GM21381 (cell line): ENCODE data around the gene SLC25A11.
"Not testable (repeated sequence)": the region's sequence is repeated elsewhere in the genome, so short reads cannot be mapped to it uniquely, and the experiment has no call there.

Experiments
- ATAC-seq: cut with Tn5 transposase; IDR thresholded peaks from one replicate; pipeline ENCODE4 v1.9.1; 2021; ENCODE audit warnings: mild to moderate bottlenecking, moderate library complexity; ENCODE audit not compliant: unreplicated experiment

The SLC25A11 gene

DNA sequence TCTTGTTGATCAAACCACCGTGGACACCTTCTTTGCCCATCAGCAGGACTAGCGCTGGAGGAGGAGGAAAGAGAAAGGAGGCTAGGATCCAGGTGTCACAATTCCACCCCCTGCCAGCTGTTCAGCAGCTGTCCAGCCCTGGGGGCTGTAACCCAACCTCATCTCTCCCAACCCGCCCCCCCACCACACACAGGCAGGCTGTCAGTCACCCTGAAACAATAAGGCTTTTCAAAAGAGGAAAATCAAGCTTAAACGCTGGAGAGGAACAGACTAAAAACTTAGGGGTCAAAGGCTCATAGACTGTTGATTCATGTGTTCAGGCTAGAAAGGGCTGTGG lies 6.1 kb upstream of the SLC25A11 start:
- no peak for ATAC-seq

DNA sequence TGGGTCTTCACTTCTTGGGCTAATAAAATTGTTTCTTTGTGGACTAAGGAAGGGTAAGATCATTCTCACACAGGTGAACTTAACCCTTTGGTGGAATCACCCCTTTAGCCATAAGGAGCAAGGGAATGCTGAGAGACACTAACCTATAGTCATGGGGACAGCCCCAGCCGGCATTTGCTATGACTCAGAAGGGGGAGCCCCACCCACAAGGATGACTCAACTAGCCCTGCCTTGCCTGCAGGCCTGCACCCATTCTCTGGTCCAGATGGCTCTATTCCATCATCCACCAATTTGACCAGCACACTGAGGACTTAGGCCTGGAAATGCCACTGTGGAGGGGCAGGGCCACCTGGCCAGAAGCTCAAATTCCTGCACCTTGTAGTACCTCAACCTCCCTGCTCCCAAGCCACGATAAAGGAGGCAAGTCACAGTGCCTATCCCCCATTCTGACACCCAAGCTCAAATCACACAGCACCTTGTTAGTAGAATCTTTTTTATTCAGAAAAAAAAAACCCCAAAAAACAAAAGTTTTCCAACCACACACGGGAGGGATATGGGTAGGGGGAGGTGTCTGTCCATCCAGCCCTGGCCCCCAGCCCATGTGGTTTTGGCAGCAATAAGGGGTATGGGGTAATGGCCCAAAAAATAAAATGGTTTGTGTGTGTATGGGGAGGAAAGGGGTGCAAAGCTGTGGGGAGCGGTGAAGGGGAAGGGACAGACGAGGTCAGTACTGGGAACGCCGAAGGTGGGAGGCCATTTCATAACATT lies 5.5 kb upstream of the SLC25A11 start:
- ATAC-seq, result no peak

DNA sequence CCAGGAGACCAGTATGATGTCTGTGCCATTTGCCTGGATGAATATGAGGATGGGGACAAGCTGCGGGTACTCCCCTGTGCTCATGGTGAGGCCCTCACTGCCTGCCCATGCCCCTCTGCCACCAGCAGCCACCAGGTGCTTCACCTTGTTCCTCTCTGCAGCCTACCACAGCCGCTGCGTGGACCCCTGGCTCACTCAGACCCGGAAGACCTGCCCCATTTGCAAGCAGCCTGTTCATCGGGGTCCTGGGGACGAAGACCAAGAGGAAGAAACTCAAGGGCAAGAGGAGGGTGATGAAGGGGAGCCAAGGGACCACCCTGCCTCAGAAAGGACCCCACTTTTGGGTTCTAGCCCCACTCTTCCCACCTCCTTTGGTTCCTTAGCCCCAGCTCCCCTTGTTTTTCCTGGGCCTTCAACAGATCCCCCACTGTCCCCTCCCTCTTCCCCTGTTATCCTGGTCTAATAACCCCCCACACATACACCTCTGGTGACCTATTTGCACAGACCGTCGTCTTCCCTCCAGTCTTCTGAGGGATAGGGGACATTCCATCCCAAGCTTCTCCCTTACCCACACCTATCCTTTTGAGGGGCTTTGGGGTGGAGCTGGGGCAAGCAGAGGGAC lies 4.8 kb upstream of the SLC25A11 start:
- ATAC-seq, result no peak

- no peak for ATAC-seq
Measured at GRCh38 chr17:4944163-4944553, 4.3 kb upstream of the SLC25A11 start.

- ATAC-seq, result no peak
Measured at GRCh38 chr17:4942760-4943508, 3.1 kb upstream of the SLC25A11 start.

GRCh38 chr17:4941319-4941610 lies 1.4 kb upstream of the SLC25A11 start:
- ATAC-seq, result no peak

- ATAC-seq, result no peak
Measured at GRCh38 chr17:4940555-4941318, 891 bp upstream of the SLC25A11 start.

GRCh38 chr17:4939546-4939795 lies 375 bp downstream of the SLC25A11 start:
- ATAC-seq, result peak; percentile 8

DNA sequence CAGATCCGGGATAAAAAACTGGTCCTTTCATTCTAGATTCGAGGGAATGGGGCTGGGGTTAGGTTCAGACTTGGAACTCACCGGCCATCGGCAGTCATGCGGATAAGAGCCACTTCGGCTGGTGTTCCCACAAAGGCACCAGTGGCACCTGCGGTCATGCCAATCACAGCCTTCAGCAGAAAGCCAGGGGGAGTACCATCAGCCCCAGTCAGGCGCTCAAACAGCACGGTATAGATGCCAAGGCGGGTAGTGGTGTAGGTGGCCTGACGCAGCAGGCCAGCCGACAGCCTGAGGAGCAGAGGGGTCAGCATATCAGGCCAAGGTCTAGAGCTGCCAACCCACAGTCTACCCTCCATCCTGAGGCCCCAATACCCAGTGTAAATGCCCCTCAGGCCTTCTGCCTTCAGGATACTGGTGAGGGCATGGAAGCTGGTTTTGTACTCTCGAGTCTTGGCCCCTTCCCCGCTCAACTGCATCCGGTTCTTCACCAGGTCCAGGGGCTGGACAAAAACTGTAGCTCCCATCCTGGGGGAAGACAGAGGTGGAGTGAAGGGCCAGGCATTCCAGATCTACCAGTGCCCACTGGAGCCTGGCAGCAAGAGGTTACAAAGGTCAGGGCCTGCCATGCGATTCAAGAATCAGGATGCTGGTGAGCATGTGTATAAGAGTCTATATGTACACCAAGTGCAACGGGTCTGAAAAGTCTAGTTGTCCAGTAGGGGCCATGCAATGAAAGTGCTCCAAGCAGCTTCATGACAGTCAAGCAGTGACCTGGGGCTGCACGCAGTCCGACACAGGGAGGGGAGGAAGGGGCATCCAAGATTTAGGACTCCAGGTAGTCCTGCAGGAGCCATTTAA lies 929 bp downstream of the SLC25A11 start:
- ATAC-seq, result no peak

DNA sequence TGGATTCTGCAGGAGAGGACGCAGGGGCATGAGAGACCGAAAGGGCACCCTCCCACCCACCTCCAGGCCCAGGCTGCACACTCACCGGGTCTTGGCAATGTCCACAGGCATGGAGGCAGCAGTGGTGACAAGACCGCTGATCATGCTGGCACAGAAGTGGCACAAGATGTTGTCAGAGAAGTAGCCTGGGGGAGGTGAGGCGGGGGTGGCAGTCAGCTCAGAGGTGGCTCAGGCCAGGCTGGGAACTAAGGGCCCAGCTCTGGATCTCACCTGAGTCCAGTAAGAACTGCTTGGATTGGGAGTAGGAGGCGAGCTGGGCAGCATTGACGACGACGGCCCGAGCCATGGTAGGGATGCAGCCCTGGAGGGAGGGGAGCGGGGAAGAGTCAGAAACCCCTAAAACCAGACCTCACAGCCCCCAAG lies 1.8 kb downstream of the SLC25A11 start:
- no peak for ATAC-seq

GRCh38 chr17:4937553-4937952 lies 2.3 kb downstream of the SLC25A11 start:
- ATAC-seq, result no peak

DNA sequence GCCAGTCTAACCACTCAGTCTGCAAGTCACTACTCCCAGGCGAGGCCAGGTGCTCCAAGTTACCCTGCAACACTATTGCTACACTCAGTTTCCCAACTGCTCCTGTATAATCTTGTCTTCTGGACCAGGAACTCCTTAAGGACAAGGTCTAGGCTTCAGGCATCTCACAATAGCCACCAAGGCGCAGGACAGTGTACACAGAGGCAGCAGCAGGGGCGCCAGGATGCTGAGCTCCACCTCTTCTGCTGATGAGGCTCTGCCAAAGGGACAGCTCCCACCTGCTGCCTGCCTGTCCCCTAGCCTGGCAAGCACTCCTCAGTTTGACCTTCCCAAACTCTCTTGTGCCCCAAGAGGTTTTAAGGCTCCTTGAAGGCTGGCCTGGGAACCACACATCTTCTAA lies 3.4 kb downstream of the SLC25A11 start:
- no peak for ATAC-seq

DNA sequence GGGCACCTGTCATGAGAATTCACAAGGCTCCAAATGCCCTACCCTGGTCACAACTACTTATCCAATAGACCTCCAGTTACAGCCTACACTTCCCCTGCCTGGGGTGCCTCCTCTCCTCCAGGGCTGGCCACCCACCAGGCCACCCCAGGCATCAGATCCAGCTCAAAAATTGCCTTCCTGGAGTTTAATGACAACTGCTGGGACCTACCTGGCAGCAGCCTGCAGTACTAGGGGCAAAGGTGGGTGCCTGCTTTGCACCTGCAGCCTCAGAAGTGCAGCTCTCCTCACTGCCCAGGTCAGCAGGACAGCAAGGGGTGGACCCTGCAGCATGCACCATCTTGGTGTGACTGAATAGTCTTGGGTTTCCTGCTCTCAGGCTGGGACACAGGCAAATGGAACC lies 4.2 kb downstream of the SLC25A11 start:
- ATAC-seq, result no peak

DNA sequence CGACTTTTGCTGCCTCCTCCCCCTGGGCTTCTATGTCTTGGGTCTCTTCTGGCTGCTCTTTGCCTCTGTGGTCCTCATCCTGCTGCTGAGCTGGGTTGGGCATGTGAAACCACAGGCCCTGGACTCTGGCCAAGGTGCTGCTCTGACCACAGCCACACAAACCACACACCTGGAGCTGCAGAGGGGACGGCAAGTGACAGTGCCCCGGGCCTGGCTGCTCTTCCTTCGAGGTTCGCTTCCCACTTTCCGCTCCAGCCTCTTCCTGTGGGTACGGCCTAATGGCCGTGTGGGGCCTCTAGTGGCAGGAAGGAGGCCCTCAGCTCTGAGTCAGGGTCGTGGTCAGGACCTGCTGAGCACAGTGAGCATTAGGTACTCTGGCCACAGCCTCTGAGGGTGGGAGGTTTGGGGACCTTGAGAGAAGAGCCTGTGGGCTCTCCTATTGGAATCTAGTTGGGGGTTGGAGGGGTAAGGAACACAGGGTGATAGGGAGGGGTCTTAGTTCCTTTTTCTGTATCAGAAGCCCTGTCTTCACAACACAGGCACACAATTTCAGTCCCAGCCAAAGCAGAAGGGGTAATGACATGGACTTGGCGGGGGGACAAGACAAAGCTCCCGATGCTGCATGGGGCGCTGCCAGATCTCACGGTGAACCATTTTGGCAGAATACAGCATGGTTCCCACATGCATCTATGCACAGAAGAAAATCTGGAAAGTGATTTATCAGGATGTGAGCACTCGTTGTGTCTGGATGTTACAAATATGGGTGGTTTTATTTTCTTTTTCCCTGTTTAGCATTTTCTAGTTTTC lies 5.5 kb downstream of the SLC25A11 start:
- ATAC-seq, result peak; percentile 54

- no peak for ATAC-seq
Measured at GRCh38 chr17:4933646-4934045, 6.2 kb downstream of the SLC25A11 start.

GRCh38 chr17:4932756-4933155 lies 7.1 kb downstream of the SLC25A11 start:
- no peak for ATAC-seq

DNA sequence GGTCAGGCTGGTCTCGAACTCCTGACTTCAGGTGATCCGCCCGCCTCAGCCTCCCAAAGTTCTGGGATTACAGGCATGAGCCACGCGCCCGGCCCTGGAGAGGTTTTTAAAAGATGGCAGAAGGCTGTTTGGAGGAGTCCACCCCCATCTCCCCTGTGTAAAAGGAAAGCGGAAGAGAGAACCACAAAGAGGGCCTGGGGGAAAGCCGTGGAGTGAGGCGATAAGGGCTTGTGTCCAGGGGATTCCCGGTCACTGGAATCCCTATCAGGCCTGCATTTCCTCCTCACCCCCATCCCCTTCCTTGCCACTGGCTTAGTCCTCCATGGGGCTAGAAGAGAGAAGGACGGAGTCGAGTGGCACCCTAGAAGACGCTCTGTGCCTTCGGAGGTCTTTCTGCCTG lies 7.9 kb downstream of the SLC25A11 start, which contains the start of gene GP1BA:
Gene GP1BA, plus strand, starts transcription at position 315 of the 400 bp plus-strand sequence. CDS start 328 bp downstream, outside the sequence.
- ATAC-seq, result no peak

GRCh38 chr17:4928881-4929280 lies 11.0 kb downstream of the SLC25A11 start:
- ATAC-seq, result no peak

- ATAC-seq, result not testable (repeated sequence)
Measured at GRCh38 chr17:4926577-4927335, 13.1 kb downstream of the SLC25A11 start.
